AG09309 (cell line): ENCODE data around the gene VSIR.

ENCODE experiments used
- DNase-seq: peaks from one replicate; pipeline ENCODE4 v3.0.0-alpha.2; 2010; ENCODE audit warnings: low read depth
- H3K4me3 ChIP-seq: 2 replicates; pipeline ENCODE4 v1.5.1; 2011; ENCODE audit warnings: mild to moderate bottlenecking, low read depth, low read length, moderate library complexity; ENCODE audit not compliant: control insufficient read depth
- TF ChIP-seq, protein P1 (sequence below): IDR thresholded peaks from 2 replicates; pipeline ENCODE4 v1.5.1; 2011; ENCODE audit warnings: mild to moderate bottlenecking, low read depth, low read length, inconsistent platforms; ENCODE audit not compliant: insufficient read depth, control insufficient read depth; ENCODE audit errors: missing control alignments

The VSIR gene

DNA sequence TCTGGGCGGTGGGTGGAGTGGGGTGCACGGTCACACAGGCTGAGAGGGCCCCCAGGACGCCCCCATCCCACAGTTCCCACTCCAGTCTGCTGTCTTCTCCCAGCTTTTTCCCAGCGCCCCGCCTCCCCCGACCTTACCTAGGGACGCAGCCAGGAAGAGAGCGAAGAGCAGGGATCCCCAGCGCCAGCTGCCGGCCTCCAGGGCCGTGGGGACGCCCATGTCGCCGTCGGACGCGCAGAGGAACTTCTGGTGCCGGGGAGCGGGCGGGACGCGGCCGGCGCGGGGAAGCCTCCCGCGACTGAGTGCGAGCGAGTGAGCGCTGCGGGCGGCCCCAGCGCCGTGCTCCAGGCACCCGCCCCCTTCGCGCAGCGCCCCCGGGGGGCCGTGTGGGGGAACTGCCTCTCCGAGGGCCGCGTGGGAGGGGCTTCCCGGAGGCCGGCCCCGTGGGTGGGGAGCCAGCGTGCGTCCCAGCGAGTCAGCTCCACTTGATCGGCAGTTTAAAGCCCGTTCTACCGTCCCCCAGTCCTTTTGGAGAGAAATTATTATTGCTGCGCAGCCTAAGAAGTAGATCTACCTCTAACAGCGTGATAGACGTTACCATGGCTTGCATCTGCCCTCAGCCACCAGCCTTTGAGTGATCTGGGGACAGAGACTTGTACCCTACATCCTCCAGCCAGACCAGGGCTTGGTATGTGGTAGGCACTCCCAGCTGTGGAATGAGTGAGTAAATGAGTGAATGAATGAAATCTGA, at the start of gene VSIR:
VSIR (minus strand) TSS at position 300 of the 751 bp plus-strand sequence; CDS start at position 219, 81 bp downstream.
- TF ChIP-seq, protein P1, sequence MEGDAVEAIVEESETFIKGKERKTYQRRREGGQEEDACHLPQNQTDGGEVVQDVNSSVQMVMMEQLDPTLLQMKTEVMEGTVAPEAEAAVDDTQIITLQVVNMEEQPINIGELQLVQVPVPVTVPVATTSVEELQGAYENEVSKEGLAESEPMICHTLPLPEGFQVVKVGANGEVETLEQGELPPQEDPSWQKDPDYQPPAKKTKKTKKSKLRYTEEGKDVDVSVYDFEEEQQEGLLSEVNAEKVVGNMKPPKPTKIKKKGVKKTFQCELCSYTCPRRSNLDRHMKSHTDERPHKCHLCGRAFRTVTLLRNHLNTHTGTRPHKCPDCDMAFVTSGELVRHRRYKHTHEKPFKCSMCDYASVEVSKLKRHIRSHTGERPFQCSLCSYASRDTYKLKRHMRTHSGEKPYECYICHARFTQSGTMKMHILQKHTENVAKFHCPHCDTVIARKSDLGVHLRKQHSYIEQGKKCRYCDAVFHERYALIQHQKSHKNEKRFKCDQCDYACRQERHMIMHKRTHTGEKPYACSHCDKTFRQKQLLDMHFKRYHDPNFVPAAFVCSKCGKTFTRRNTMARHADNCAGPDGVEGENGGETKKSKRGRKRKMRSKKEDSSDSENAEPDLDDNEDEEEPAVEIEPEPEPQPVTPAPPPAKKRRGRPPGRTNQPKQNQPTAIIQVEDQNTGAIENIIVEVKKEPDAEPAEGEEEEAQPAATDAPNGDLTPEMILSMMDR: peak; percentile 67
- peak within 1 kb of the TSS; percentile 73 for H3K4me3 ChIP-seq
- DNase-seq: peak; percentile 27

DNA sequence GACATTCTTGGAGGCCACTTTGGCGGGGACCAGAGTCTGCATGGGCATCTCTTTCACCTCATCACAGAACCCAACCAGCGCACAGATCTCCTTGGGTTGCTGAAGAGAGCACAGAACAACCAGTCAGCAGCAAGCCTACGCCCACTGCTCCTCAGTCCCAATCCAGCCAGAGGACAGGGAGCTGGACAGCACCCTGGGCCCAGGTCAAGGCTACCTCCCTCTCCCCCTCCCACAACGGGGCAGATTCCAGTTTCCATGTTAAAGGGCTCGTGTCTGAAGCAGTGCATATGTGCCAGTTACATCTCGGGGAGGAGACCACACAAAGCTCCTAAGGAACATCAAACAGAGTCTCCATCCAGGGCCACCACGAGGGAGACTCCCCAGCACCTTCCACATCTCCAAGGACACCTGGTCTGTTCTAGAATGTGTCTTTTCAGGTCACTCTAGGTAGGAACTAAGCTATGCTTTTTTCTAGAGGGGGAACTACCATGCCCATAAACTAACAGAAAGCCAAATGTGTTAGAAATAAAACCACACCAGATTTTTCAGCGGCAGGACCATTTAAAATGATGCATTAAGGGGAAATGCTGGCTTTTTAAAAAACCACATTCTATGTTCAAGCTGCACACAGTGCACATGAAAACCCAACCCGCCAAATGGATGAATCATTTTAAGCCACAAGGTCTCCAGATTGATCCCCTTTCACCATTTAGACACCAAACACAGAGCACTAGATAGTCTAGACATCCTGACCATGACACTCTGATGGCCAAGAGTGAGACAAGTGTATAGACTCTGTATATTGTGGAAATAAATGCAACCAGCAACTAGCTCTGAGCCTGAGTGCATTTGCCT, 48.8 kb upstream of the VSIR start:
- DNase-seq: no peak
- TF ChIP-seq, protein P1: no peak
- no peak overlapping the region for H3K4me3 ChIP-seq

DNA sequence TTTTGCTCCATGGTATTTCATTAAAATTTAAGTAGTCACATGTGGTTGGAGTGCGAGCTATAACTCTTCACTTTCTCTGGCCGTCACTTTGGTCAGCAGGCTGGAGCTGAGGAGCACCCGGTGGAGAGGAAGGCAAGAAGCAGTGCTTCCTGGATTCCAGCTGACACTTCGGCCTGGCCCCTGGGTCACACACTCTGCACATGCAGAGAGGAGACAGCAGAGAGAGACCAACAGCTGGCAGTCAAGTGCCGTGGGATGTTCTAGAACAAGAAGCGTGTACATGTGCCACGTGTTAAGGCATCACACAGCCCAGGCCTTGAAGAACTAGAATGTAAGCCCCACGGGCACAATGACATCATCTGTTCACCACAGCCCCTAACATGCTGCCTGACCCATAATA, 47.6 kb upstream of the VSIR start:
- no peak overlapping the region for H3K4me3 ChIP-seq
- TF ChIP-seq, protein P1: no peak
- no peak for DNase-seq

DNA sequence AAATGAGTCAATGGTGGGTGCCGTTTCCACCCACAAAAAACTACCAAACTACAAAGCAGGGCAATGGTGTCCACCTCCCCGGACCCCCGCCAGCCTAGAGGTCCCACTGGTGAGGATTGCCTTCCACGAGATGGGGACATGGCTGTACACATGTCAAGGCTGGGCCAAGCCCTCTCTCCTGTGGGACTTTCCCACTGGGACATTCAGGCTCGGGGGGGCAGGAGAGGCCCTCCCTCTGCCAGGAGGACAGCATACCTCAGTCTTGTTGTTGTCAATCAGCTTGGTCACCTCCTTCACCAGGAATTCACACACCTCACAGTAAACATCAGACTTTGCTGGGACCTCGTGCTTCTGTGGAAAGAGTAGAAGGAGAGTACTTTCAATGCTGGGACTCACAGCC, 46.7 kb upstream of the VSIR start:
- no peak for DNase-seq
- no peak overlapping the region for H3K4me3 ChIP-seq
- TF ChIP-seq, protein P1: no peak

DNA sequence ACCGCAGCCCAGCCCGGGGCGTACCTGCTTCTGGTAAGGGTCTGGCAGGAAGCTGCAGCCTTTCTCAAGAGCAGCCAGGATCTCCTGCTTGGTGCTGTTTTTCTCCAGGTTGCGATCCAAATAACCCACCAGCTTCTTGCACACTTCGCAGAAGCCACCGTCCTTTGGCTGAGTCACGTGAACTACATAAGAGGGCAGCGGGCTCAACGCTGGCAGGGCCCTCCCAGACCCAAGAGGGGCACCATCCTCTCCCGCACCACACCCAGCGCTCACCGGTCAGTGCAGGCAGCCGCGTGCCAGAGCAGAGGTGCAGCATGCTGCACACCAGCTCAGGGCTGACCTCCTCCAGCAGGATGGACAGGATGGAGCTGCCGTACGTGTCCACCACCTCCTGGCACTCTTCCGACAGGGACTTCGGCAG, 46.1 kb upstream of the VSIR start:
- TF ChIP-seq, protein P1: no peak
- DNase-seq: no peak
- no peak overlapping the region for H3K4me3 ChIP-seq

DNA sequence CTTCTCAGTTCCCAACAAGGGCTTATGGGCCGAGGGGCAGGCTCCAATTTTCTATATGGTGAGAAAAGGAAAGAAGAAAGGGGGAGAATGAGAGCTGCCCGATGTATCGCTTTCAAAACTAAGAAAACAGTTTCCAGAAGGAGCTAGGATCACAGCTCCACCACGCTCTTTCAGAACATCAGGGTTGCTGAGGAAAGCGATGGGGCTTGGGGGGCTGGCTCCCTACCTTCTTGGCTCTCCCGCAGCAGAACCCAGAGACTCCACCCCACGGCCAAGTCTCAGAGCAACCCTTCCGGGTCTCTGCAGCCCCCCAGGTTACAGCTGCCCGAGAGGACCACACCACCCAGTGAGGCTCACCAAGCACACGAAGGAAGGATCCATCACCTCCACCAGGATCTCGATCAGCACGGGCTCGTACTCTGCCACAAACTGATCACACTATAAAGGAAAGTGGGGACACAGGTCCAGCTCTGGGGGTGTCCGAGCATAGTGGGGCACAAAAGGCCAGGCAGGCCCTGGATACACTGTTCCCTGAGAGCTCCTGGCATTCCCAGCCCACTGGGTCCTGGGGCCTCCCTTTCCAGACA, 45.4 kb upstream of the VSIR start:
- H3K4me3 ChIP-seq: no peak overlapping the region
- TF ChIP-seq, protein P1: no peak
- no peak for DNase-seq
